CD14-positive monocyte (primary cell): ENCODE measurements around the gene CTNNA3. TPM values are rescaled to one million over a fixed set of nuclear protein-coding genes. Genes with fewer than 3 reads are reported as not detected.

Experiments used
- DNase-seq, 3 donors: peaks; one replicate each; pipeline ENCODE4 v3.0.0-alpha.2; 2011 to 2022
- H2AFZ ChIP-seq: 2 replicates; pipeline ENCODE4 v1.6.0; 2012; ENCODE audit warnings: mild to moderate bottlenecking, low read depth, low read length, inconsistent platforms; ENCODE audit not compliant: insufficient read depth, poor library complexity, severe bottlenecking
- H3K27ac ChIP-seq, 2 donors: 1 replicate in 1 of 2; 2 replicates in 1 of 2; pipeline ENCODE4 v1.5.1; 2012 to 2013; ENCODE audit warnings: low read length in 2 of 2, control low read depth in 1 of 2, inconsistent platforms in 1 of 2, low read depth in 1 of 2, mild to moderate bottlenecking in 1 of 2
- H3K27me3 ChIP-seq, 2 donors: one replicate each; pipeline versions ENCODE4 v1.6.0 to v1.6.1; 2011 to 2013; ENCODE audit warnings: low read length in 2 of 2; ENCODE audit not compliant: control insufficient read depth in 2 of 2, insufficient read depth in 2 of 2
- H3K36me3 ChIP-seq, 2 donors: replicated peaks in 1 of 2; 1 replicate in 1 of 2; 2 replicates in 1 of 2; pipeline versions ENCODE4 v1.5.1 to v1.6.1; 2012 to 2013; ENCODE audit warnings: low read length in 2 of 2, control low read depth in 1 of 2, inconsistent platforms in 1 of 2, mild to moderate bottlenecking in 1 of 2; ENCODE audit not compliant: insufficient read depth in 2 of 2, control insufficient read depth in 1 of 2
- H3K4me1 ChIP-seq, 2 donors: 1 replicate in 1 of 2; 2 replicates in 1 of 2; pipeline versions ENCODE4 v1.5.1 to v1.6.1; 2012 to 2013; ENCODE audit warnings: low read length in 2 of 2, control low read depth in 1 of 2, inconsistent platforms in 1 of 2, mild to moderate bottlenecking in 1 of 2, moderate library complexity in 1 of 2; ENCODE audit not compliant: insufficient read depth in 2 of 2, control insufficient read depth in 1 of 2
- H3K4me2 ChIP-seq: replicated peaks from 2 replicates; pipeline ENCODE3; 2012; ENCODE audit warnings: low read length, moderate library complexity, mild to moderate bottlenecking; ENCODE audit not compliant: poor library complexity, severe bottlenecking; ENCODE audit errors: extremely low read depth
- H3K4me3 ChIP-seq, 3 experiments: fragments of 200-600 bp in 1 of 3; sonication (generic) in 1 of 3; replicated peaks in 1 of 3; 1 replicate in 2 of 3; 2 replicates in 1 of 3; pipeline ENCODE4 v1.5.1; 2011 to 2013; ENCODE audit warnings: low read length in 3 of 3, mild to moderate bottlenecking in 3 of 3, control low read depth in 2 of 3, low read depth in 2 of 3, inconsistent platforms in 1 of 3, moderate library complexity in 1 of 3
- H3K79me2 ChIP-seq: 2 replicates; pipeline ENCODE4 v1.6.0; 2012; ENCODE audit warnings: mild to moderate bottlenecking, control low read depth, inconsistent platforms, low read length, moderate library complexity; ENCODE audit not compliant: insufficient read depth
- H3K9ac ChIP-seq: 2 replicates; pipeline ENCODE4 v1.6.0; 2017; ENCODE audit warnings: low read length, mild to moderate bottlenecking; ENCODE audit not compliant: insufficient read depth, poor library complexity, severe bottlenecking
- H3K9me3 ChIP-seq, 2 donors: replicated peaks in 1 of 2; 1 replicate in 1 of 2; 2 replicates in 1 of 2; pipeline versions ENCODE4 v1.5.1 to v1.6.1; 2012 to 2013; ENCODE audit warnings: low read length in 2 of 2, control low read depth in 1 of 2; ENCODE audit not compliant: control insufficient read depth in 1 of 2, insufficient read depth in 1 of 2
- H4K20me1 ChIP-seq: 2 replicates; pipeline ENCODE4 v1.6.0; 2012; ENCODE audit warnings: mild to moderate bottlenecking, low read length, control low read depth, moderate library complexity; ENCODE audit not compliant: insufficient read depth
- H3K27ac Mint-ChIP-seq, 7 donors: one replicate each; pipeline ENCODE4 v1.8.0; 2020; ENCODE audit warnings: mild to moderate bottlenecking in 7 of 7, mixed read lengths in 7 of 7, moderate library complexity in 6 of 7, inconsistent platforms in 2 of 7
- H3K27me3 Mint-ChIP-seq, 3 donors: one replicate each; pipeline ENCODE4 v1.8.0; 2021 to 2022; ENCODE audit warnings: low read depth in 3 of 3, mild to moderate bottlenecking in 3 of 3, mixed read lengths in 3 of 3, moderate library complexity in 3 of 3, inconsistent platforms in 1 of 3
- H3K36me3 Mint-ChIP-seq, 2 donors: one replicate each; pipeline ENCODE4 v1.8.0; 2020; ENCODE audit warnings: mixed read lengths in 2 of 2, inconsistent platforms in 1 of 2, mild to moderate bottlenecking in 1 of 2
- H3K4me1 Mint-ChIP-seq: one replicate; pipeline ENCODE4 v1.8.0; 2020; ENCODE audit warnings: mild to moderate bottlenecking, mixed read lengths
- H3K4me3 Mint-ChIP-seq, 2 donors: one replicate each; pipeline ENCODE4 v1.8.0; 2020; ENCODE audit warnings: mild to moderate bottlenecking in 2 of 2, mixed read lengths in 2 of 2, moderate library complexity in 1 of 2
- H3K9me3 Mint-ChIP-seq, 7 donors: one replicate each; pipeline ENCODE4 v1.8.0; 2020 to 2022; ENCODE audit warnings: mixed read lengths in 7 of 7, mild to moderate bottlenecking in 6 of 7, moderate library complexity in 6 of 7, inconsistent platforms in 2 of 7
- CTCF ChIP-seq: fragments of 200-600 bp; IDR thresholded peaks from one replicate; pipeline ENCODE4 v1.8.0; 2022; ENCODE audit warnings: antibody characterized with exemption, mild to moderate bottlenecking
- WGBS: methylation state at CpG from one replicate; pipeline ENCODE4 v1.1.5; 2013; ENCODE audit warnings: missing lambda C conversion rate; ENCODE audit not compliant: insufficient coverage; 5-methylcytosine and 5-hydroxymethylcytosine counted together
- intact Hi-C, 2 donors: fragments of 100-400 bp; cut with micrococcal nuclease; formaldehyde crosslinking; loops; one replicate each; pipeline versions ENCODE4 v1.15.0 to v1.15.1; 2023
- polyA plus RNA-seq, 3 donors: library from polyadenylated mRNA; depleted of rRNA in 1 of 3; unstranded in 2 of 3; stranded (reverse) in 1 of 3; fragments of 300-500 nt in 2 of 3; fragments of >200 nt in 1 of 3; fragmentation: Illumina TruSeq in 2 of 3; gene quantifications; 1 replicate in 2 of 3; 2 replicates in 1 of 3; pipeline ENCODE4 v1.2.3, GENCODE V29; 2012 to 2021

Gene CTNNA3
- polyA plus RNA-seq, 3 donors: not detected

- no peaks in the 10 kb centered on the region for H3K4me1 Mint-ChIP-seq
These were observed 1600.4 kb downstream of the CTNNA3 start for GRCh38 chr10:66095610-66096009.

GRCh38 chr10:66085906-66086305 is 1610.1 kb downstream of the CTNNA3 start:
- Histone ChIP-seq H4K20me1 (no peaks in the 10 kb centered on the region), H2AFZ (no peak overlapping the region), H3K27ac (no peak overlapping the region), H3K79me2 (no peaks in the 10 kb centered on the region), H3K9me3 (no peaks in the 10 kb centered on the region), H3K4me2 (no peak overlapping the region), H3K4me1 (no peaks in the 10 kb centered on the region), H3K9ac (no peak overlapping the region), H3K4me3 (no peak overlapping the region), H3K36me3 (no peaks in the 10 kb centered on the region), H3K27me3 (no peaks in the 10 kb centered on the region)
- no peak for DNase-seq
- H3K36me3 Mint-ChIP-seq: no peaks in the 10 kb centered on the region
- H3K9me3 Mint-ChIP-seq: peaks cover 0 to 9% (median 1%) of the 10 kb centered on the region in 7 donors
- TF ChIP-seq CTCF: no peak
- intact Hi-C loops: no loop called here
- H3K4me1 Mint-ChIP-seq: no peaks in the 10 kb centered on the region
- no CpG with 5 or more reads among the region's 1 CpG for WGBS
- no peak overlapping the region for H3K27ac Mint-ChIP-seq
- peaks cover 0 to 3% (median 0%) of the 10 kb centered on the region in 3 donors for H3K27me3 Mint-ChIP-seq
- H3K4me3 Mint-ChIP-seq: no peak overlapping the region

More at GRCh38 chr10:66095610-66096009, 1600.4 kb downstream of the CTNNA3 start:
- H3K9me3 Mint-ChIP-seq: peaks cover 0 to 2% (median 0%) of the 10 kb centered on the region in 7 donors
- intact Hi-C loops: no loop called here
- H3K27ac Mint-ChIP-seq: no peak overlapping the region
- Histone ChIP-seq H3K36me3 (no peaks in the 10 kb centered on the region), H3K27me3 (no peaks in the 10 kb centered on the region), H3K9me3 (no peaks in the 10 kb centered on the region), H3K4me2 (no peak overlapping the region), H4K20me1 (no peaks in the 10 kb centered on the region), H3K27ac (no peak overlapping the region), H3K9ac (no peak overlapping the region), H3K4me1 (no peaks in the 10 kb centered on the region), H3K4me3 (no peak overlapping the region), H3K79me2 (no peaks in the 10 kb centered on the region), H2AFZ (no peak overlapping the region)
- 90% methylated on average over 2 of the region's 2 CpGs for WGBS
- no peaks in the 10 kb centered on the region for H3K36me3 Mint-ChIP-seq
- no peaks in the 10 kb centered on the region for H3K27me3 Mint-ChIP-seq
- no peak overlapping the region for H3K4me3 Mint-ChIP-seq
- no peak for TF ChIP-seq CTCF
- no peak for DNase-seq
